GM10248 (cell line): ENCODE results near the gene IREB2.

Source experiments
- CTCF ChIA-PET: fragments of 300-600 bp; sonication (Branson Sonifier 250); formaldehyde crosslinking; extraction: SDS; loops from one replicate; lab custom pipeline; 2021; ENCODE audit warnings: antibody characterized with exemption; lab: Yijun Ruan, JAX
- POLR2A ChIA-PET: fragments of 350-650 bp; sonication (Branson Sonifier 250); formaldehyde crosslinking; extraction: SDS; loops from one replicate; lab custom pipeline; 2020; ENCODE audit warnings: antibody characterized with exemption; lab: Yijun Ruan, JAX
- DNase-seq: peaks from one replicate; pipeline ENCODE4 v3.0.0; 2012; ENCODE audit errors: extremely low spot score
- TF ChIP-seq, protein P1 (sequence below): IDR thresholded peaks from 2 replicates; pipeline ENCODE4 v1.5.1; 2012; ENCODE audit warnings: mild to moderate bottlenecking, low read depth; ENCODE audit errors: extremely low read depth, missing control alignments, control extremely low read depth

The IREB2 gene

DNA sequence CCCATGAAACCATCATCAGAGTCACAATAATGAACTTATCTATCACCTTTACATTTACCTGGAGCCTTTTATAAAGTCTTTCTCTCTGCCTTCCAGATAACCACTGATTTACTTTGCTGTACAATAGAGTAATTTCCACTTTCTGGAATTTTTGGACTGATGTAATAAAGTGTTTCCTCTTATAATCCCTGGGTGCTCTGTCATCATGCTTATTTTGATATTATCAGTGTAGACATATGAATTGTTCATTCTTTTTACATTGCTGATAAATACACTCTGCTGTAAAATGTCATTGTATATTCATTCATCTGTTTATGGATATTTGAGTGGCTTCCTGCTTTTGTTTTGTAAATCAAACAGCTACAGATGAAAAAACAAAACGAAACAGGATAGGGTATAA is 27.0 kb upstream of the IREB2 start:
- TF ChIP-seq, protein P1, sequence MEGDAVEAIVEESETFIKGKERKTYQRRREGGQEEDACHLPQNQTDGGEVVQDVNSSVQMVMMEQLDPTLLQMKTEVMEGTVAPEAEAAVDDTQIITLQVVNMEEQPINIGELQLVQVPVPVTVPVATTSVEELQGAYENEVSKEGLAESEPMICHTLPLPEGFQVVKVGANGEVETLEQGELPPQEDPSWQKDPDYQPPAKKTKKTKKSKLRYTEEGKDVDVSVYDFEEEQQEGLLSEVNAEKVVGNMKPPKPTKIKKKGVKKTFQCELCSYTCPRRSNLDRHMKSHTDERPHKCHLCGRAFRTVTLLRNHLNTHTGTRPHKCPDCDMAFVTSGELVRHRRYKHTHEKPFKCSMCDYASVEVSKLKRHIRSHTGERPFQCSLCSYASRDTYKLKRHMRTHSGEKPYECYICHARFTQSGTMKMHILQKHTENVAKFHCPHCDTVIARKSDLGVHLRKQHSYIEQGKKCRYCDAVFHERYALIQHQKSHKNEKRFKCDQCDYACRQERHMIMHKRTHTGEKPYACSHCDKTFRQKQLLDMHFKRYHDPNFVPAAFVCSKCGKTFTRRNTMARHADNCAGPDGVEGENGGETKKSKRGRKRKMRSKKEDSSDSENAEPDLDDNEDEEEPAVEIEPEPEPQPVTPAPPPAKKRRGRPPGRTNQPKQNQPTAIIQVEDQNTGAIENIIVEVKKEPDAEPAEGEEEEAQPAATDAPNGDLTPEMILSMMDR = no peak
- ChIA-PET POLR2A (no interaction called here), CTCF (interaction anchor here (1.1 to 7.9 kb wide), 2 partner anchors 11 to 12 kb away, joined by 3 to 57 read pairs; no protein-coding TSS in a partner anchor)
- no peak for DNase-seq

DNA sequence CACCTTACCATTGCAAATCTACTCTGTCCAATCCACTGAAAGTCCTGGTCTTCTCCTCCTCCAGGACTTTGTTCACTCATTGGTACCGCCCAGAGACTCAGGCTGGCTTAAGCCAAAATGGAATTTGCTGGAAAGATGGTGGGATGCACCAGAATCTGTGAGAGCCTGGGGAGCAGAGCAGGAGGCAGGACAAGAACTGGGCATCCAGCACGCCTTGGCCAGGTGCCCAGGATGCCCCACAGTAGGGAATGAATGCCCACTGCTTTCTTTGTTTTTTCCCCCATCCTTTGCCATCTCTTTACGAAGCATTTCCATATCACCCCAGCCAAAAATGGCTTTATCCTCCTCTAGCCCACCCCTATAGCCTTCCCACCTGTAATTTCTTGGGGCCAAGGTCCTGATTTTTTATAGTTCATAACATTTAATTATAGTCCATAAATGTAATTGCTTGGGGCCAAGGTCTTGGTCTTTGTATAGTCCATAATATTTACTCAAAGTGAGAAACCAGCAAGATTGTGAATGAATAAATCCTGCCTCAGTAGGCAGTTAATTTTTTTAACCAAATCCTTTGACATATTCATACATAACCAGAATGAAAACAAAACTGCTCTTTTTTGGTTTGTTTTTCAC is 23.3 kb upstream of the IREB2 start:
- TF ChIP-seq, protein P1 = no peak
- ChIA-PET CTCF (interaction anchor here (1.0 to 7.9 kb wide), 2 partner anchors 8 to 108 kb away, joined by 3 to 57 read pairs; no protein-coding TSS in a partner anchor), POLR2A (no interaction called here)
- no peak for DNase-seq

DNA sequence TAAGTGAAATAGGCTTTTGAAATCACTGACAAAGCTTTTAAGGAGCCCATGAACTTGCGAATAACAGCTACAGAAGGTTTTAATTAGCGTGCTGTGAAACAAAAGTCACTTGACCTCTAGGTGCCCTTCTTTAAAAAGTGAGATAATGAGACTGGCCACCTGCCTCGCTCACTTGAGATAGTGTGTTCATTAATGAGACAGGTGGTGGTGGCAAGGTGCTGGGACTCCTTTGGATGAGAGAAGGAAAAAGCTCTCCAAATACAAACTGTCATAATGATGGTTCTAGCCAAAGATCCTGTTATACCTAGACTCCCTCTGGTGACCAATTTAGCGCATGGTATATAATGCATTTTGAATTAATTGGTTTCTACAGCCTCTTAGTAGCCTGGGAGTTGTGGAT is 22.7 kb upstream of the IREB2 start:
- TF ChIP-seq, protein P1 = no peak

DNA sequence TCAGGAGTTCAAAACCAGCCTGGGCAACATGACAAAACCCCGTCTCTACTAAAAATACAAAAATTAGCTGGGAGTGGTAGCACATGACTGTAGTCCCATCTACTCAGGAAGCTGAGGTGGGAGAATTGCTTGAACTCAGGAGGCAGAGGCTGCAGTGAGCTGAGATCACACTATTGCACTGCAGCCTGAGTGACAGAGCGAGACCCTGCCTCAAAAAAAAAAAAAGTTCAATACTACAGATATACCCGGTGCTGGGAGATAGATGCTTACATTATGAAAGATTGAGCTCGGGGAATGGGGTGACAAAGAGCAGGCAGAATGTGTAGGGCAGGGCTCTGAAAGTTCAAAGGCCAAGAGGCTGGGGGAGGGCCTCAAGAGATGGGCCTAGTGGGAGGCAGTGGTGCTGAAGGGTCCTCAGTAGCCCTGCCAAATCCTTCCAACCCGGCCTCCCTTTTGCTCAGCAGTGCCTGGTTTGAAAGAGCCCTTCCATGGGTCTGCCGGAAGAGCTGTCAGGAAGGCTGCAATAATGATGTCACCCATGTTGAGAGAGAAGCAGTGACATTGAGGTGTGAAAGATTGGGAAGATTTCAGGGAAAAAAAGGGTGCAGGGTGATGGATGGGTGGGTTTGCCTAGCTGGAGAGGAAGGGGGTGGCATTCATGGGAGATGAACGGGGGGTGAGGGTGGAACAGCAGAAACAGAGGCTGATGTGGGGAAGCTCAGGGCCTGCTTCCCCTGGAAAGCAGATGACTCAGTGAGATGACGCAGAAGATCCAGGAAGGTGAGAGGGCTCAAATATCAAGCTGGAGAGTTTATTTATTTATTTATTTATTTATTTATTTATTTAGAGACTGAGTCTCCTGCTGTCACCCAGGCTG is 20.0 kb upstream of the IREB2 start:
- POLR2A ChIA-PET = interaction anchor here (0.7 kb wide), 1 partner anchor 88 kb away, joined by 5 read pairs; no protein-coding TSS in a partner anchor
- CTCF ChIA-PET = interaction anchor here (0.8 to 1.3 kb wide), 4 partner anchors 9 to 292 kb away, joined by 3 to 4 read pairs (median 4); no protein-coding TSS in a partner anchor
- TF ChIP-seq, protein P1 = no peak
- DNase-seq = no peak

More for the DNA sequence above, 22.7 kb upstream of the IREB2 start:
- CTCF ChIA-PET = interaction anchor here (1.0 to 1.6 kb wide), 3 partner anchors 26 to 109 kb away, joined by 3 to 4 read pairs (median 3); no protein-coding TSS in a partner anchor
- DNase-seq = no peak
- POLR2A ChIA-PET = no interaction called here

DNA sequence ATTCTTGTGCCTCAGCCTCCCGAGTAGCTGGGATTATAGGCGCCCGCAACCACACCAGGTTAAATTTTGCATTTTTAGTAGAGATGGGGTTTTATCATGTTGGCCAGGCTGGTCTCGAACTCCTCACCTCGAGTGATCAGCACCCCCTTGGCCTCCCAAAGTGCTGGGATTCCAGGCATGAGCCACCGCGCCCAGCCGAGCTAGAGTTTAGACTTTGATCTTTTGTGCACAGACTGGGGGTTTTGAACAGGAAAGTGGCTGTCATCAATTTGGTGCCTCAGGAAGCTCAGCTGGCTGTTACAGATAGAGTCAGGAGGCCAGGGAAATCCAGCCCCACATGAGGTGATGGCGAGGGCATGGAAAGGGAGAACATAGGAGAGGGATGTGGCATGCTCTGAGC is 19.3 kb upstream of the IREB2 start:
- DNase-seq = no peak
- ChIA-PET CTCF (interaction anchor here (0.9 to 1.3 kb wide), 3 partner anchors 9 to 292 kb away, joined by 3 to 4 read pairs (median 3); no protein-coding TSS in a partner anchor), POLR2A (no interaction called here)
- TF ChIP-seq, protein P1 = no peak

DNA sequence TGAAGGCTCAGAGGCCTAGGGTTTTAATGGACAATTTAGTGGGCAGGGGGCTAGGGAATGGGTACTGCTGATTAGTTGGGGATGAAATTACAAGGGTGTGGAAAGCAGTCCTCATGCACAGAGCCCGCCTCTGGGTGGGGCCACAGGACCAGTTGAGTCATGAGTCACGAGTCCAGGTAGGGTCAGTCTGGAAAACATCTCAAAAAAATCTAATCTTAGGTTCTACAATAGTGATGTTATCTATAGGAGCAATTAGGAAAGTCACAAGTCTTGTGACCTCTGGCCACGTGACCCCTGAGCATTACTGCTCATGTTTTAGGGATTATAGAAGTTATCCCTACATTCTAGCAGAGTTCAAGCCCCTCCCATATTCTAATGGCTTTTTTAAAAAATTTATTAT is 18.6 kb upstream of the IREB2 start:
- CTCF ChIA-PET = no interaction called here
- TF ChIP-seq, protein P1 = no peak
- POLR2A ChIA-PET = interaction anchor here (0.7 kb wide), 1 partner anchor 18 kb away, joined by 3 read pairs; no protein-coding TSS in a partner anchor
- DNase-seq = no peak
